GM19372 (cell line): ENCODE measurements around the gene MAST2.
"Not testable (repeated sequence)": the region's sequence is repeated elsewhere in the genome, so short reads cannot be mapped to it uniquely, and the experiment has no call there.

Source experiments
- ATAC-seq: cut with Tn5 transposase; IDR thresholded peaks from one replicate; pipeline ENCODE4 v1.9.1; 2021; ENCODE audit warnings: mild to moderate bottlenecking, low read depth, moderate library complexity; ENCODE audit not compliant: unreplicated experiment

Gene MAST2

GRCh38 chr1:45809761-45810160 is 6.3 kb downstream of the MAST2 start:
- ATAC-seq = no peak

- ATAC-seq = no peak
These were observed 11.4 kb downstream of the MAST2 start for GRCh38 chr1:45814776-45815175.

GRCh38 chr1:45815667-45816458 is 12.5 kb downstream of the MAST2 start:
- no peak for ATAC-seq

- no peak for ATAC-seq
These were observed 16.8 kb downstream of the MAST2 start for GRCh38 chr1:45820173-45820572.

GRCh38 chr1:45820788-45821187 is 17.4 kb downstream of the MAST2 start:
- ATAC-seq = no peak

GRCh38 chr1:45822644-45823043 is 19.2 kb downstream of the MAST2 start:
- no peak for ATAC-seq

- ATAC-seq = no peak
These were observed 21.2 kb downstream of the MAST2 start for GRCh38 chr1:45824607-45825006.

- ATAC-seq = no peak
These were observed 23.8 kb downstream of the MAST2 start for GRCh38 chr1:45827256-45827655.

GRCh38 chr1:45828841-45829240 is 25.4 kb downstream of the MAST2 start:
- no peak for ATAC-seq

- ATAC-seq = no peak
These were observed 29.9 kb downstream of the MAST2 start for GRCh38 chr1:45833361-45833760.

- ATAC-seq = no peak
These were observed 31.3 kb downstream of the MAST2 start for GRCh38 chr1:45834689-45835088.

- ATAC-seq = no peak
These were observed 33.0 kb downstream of the MAST2 start for GRCh38 chr1:45836451-45836850.

- not testable (repeated sequence) for ATAC-seq
These were observed 33.4 kb downstream of the MAST2 start for GRCh38 chr1:45836861-45837260.

- not testable (repeated sequence) for ATAC-seq
These were observed 34.9 kb downstream of the MAST2 start for GRCh38 chr1:45838322-45838721.

- no peak for ATAC-seq
These were observed 37.3 kb downstream of the MAST2 start for GRCh38 chr1:45840704-45841103.

GRCh38 chr1:45842786-45843185 is 39.4 kb downstream of the MAST2 start:
- ATAC-seq = no peak

- no peak for ATAC-seq
These were observed 40.1 kb downstream of the MAST2 start for GRCh38 chr1:45843474-45843905.

- ATAC-seq = not testable (repeated sequence)
These were observed 40.6 kb downstream of the MAST2 start for GRCh38 chr1:45844000-45844399.

- no peak for ATAC-seq
These were observed 43.5 kb downstream of the MAST2 start for GRCh38 chr1:45846931-45847330.

GRCh38 chr1:45848097-45848496 is 44.7 kb downstream of the MAST2 start:
- ATAC-seq = no peak

- ATAC-seq = no peak
These were observed 45.3 kb downstream of the MAST2 start for GRCh38 chr1:45848714-45849113.

- ATAC-seq = no peak
These were observed 46.6 kb downstream of the MAST2 start for GRCh38 chr1:45850017-45850416.
